HCT116 (cell line): ENCODE results near the gene UVRAG. TPM values are rescaled to one million over a fixed set of nuclear protein-coding genes. Genes with fewer than 3 reads are reported as not detected.

Experiments
- ATAC-seq: fragments of 200-7000 bp; cut with Tn5 transposase; 2 replicates; pipeline ENCODE4 v1.9.1; 2020; ENCODE audit warnings: mild to moderate bottlenecking, moderate library complexity
- BruUV-seq: library from RNA; stranded (reverse); fragments of 400-500 nt; replicated peaks from 2 replicates; lab custom pipeline; 2021; lab: Mats Ljungman, UMichigan
- CTCF ChIA-PET: fragments of 300-600 bp; sonication (Branson Sonifier 250); formaldehyde crosslinking; loops from one replicate; lab custom pipeline; 2021; ENCODE audit warnings: antibody characterized with exemption; lab: Charles Lee
- POLR2A ChIA-PET: fragments of 300-600, 350-600 bp; sonication (Branson Sonifier 250); formaldehyde crosslinking; loops from one replicate; lab custom pipeline; 2021; ENCODE audit warnings: antibody characterized with exemption; lab: Charles Lee
- RAD21 ChIA-PET, 2 experiments: fragments of 300-600 bp; sonication (Branson Sonifier 250); formaldehyde crosslinking; loops; one replicate each; lab custom pipeline; 2023; ENCODE audit warnings: low total read pairs in 2 of 2; ENCODE audit not compliant: uncharacterized antibody in 2 of 2, unreplicated experiment in 2 of 2, low non-redundant PET in 1 of 2; lab: Charles Lee
- DNase-seq: peaks from one replicate; pipeline ENCODE4 v3.0.0-alpha.2; 2010; ENCODE audit warnings: low read depth, low spot score
- H2AFZ ChIP-seq: fragments of 200-600 bp; shearing (Covaris generic), sonication (generic); 2 replicates; pipeline ENCODE4 v1.6.1; 2017; ENCODE audit warnings: low read depth, mixed run types, mixed read lengths, antibody characterized with exemption, low read length; ENCODE audit not compliant: poor library complexity, severe bottlenecking
- H3K27ac ChIP-seq: 2 replicates; pipeline ENCODE4 v1.5.1; 2012; ENCODE audit warnings: low read depth, low read length
- H3K27me3 ChIP-seq: fragments of 200-600 bp; sonication (generic); 2 replicates; pipeline ENCODE4 v1.6.1; 2016; ENCODE audit warnings: mixed run types, low read length, mixed read lengths; ENCODE audit not compliant: insufficient read depth
- H3K36me3 ChIP-seq, 2 experiments: fragments of 200-500 bp in 1 of 2; fragments of 200-600 bp in 1 of 2; sonication (Bioruptor generic) in 1 of 2; sonication (generic) in 1 of 2; 2 replicates each; pipeline versions ENCODE4 v1.5.1 to v1.6.1; 2014 to 2016; ENCODE audit warnings: low read length in 2 of 2, inconsistent platforms in 1 of 2, mixed read lengths in 1 of 2, mixed run types in 1 of 2; ENCODE audit not compliant: insufficient read depth in 2 of 2, control insufficient read depth in 1 of 2
- H3K4me1 ChIP-seq, 2 experiments: fragments of 200-600 bp in 1 of 2; sonication (generic) in 1 of 2; 2 replicates each; pipeline versions ENCODE4 v1.5.1 to v1.6.1; 2012 to 2017; ENCODE audit warnings: low read length in 2 of 2, inconsistent platforms in 1 of 2, mild to moderate bottlenecking in 1 of 2, mixed read lengths in 1 of 2, mixed run types in 1 of 2, moderate library complexity in 1 of 2; ENCODE audit not compliant: insufficient read depth in 2 of 2, control insufficient read depth in 1 of 2
- H3K4me2 ChIP-seq: fragments of 200-600 bp; sonication (generic); 2 replicates; pipeline ENCODE4 v1.6.1; 2017; ENCODE audit warnings: mixed run types, low read length, mixed read lengths
- H3K4me3 ChIP-seq, 2 experiments: fragments of 200-600 bp in 1 of 2; sonication (generic) in 1 of 2; replicated peaks in 1 of 2; 2 replicates each; pipeline ENCODE4 v1.5.1; 2011 to 2016; ENCODE audit warnings: low read length in 2 of 2, control low read depth in 1 of 2, low read depth in 1 of 2, mild to moderate bottlenecking in 1 of 2, mixed read lengths in 1 of 2, mixed run types in 1 of 2
- H3K79me2 ChIP-seq: fragments of 200-600 bp; sonication (generic); 2 replicates; pipeline ENCODE4 v1.6.1; 2017; ENCODE audit warnings: mild to moderate bottlenecking, mixed run types, low read length, moderate library complexity, mixed read lengths; ENCODE audit not compliant: insufficient read depth
- H3K9ac ChIP-seq: fragments of 200-600 bp; sonication (generic); 2 replicates; pipeline ENCODE4 v1.6.1; 2016; ENCODE audit warnings: low read length, mixed read lengths
- H3K9me2 ChIP-seq: fragments of 200-600 bp; sonication (generic), shearing (Covaris generic); 2 replicates; pipeline ENCODE4 v1.6.1; 2017; ENCODE audit warnings: mixed run types, mild to moderate bottlenecking, moderate library complexity; ENCODE audit not compliant: insufficient read depth
- H3K9me3 ChIP-seq, 2 experiments: fragments of 200-500 bp in 1 of 2; fragments of 200-600 bp in 1 of 2; sonication (Bioruptor generic) in 1 of 2; sonication (generic) in 1 of 2; 2 replicates each; pipeline ENCODE4 v1.6.1; 2014 to 2017; ENCODE audit warnings: low read length in 2 of 2, mixed read lengths in 2 of 2, inconsistent platforms in 1 of 2, low read depth in 1 of 2, mild to moderate bottlenecking in 1 of 2, mixed run types in 1 of 2, moderate library complexity in 1 of 2; ENCODE audit not compliant: control insufficient read depth in 1 of 2, insufficient read depth in 1 of 2
- H4K20me1 ChIP-seq: fragments of 200-600 bp; sonication (generic), shearing (Covaris generic); 2 replicates; pipeline ENCODE4 v1.6.1; 2017; ENCODE audit warnings: mixed run types, mild to moderate bottlenecking, moderate library complexity; ENCODE audit not compliant: insufficient read depth
- CBX3 ChIP-seq: IDR thresholded peaks from 2 replicates; pipeline ENCODE4 v1.6.1; 2012; ENCODE audit warnings: low read depth
- CEBPB ChIP-seq: IDR thresholded peaks from 2 replicates; pipeline ENCODE4 v1.6.1; 2012; ENCODE audit warnings: low read depth
- CTCF ChIP-seq, 3 experiments: fragments of 200-600 bp in 1 of 3; sonication (generic) in 1 of 3; IDR thresholded peaks in 2 of 3; conservative IDR thresholded peaks in 1 of 3; 2 replicates each; pipeline ENCODE4 v1.5.1; 2012 to 2017; ENCODE audit warnings: low read depth in 2 of 3, low read length in 2 of 3, antibody characterized with exemption in 1 of 3, borderline replicate concordance in 1 of 3, control low read depth in 1 of 3, mild to moderate bottlenecking in 1 of 3, mixed read lengths in 1 of 3, mixed run types in 1 of 3, moderate library complexity in 1 of 3; ENCODE audit not compliant: insufficient read depth in 1 of 3
- EGR1 ChIP-seq: IDR thresholded peaks from 2 replicates; pipeline ENCODE4 v1.6.1; 2012; ENCODE audit warnings: low read depth
- ELF1 ChIP-seq: IDR thresholded peaks from 2 replicates; pipeline ENCODE4 v1.6.1; 2012; ENCODE audit warnings: low read depth, borderline replicate concordance
- EZH2 ChIP-seq: fragments of 200-600 bp; sonication (generic); IDR thresholded peaks from 2 replicates; pipeline ENCODE4 v1.6.1; 2017; ENCODE audit warnings: antibody characterized with exemption, mixed run types
- FOSL1 ChIP-seq: IDR thresholded peaks from 2 replicates; pipeline ENCODE4 v1.6.1; 2012; ENCODE audit warnings: low read depth
- JUND ChIP-seq: IDR thresholded peaks from 2 replicates; pipeline ENCODE4 v1.6.1; 2012
- MAX ChIP-seq: IDR thresholded peaks from 2 replicates; pipeline ENCODE4 v1.6.1; 2012
- POLR2A ChIP-seq: IDR thresholded peaks from 2 replicates; pipeline ENCODE4 v1.7.0; 2011; ENCODE audit warnings: borderline replicate concordance; ENCODE audit not compliant: insufficient read depth, insufficient read length; ENCODE audit errors: extremely low read depth
- POLR2AphosphoS5 ChIP-seq: IDR thresholded peaks from 2 replicates; pipeline ENCODE4 v1.6.1; 2011; ENCODE audit warnings: mild to moderate bottlenecking, low read depth, low read length, moderate library complexity
- SP1 ChIP-seq: IDR thresholded peaks from 2 replicates; pipeline ENCODE4 v1.6.1; 2012; ENCODE audit warnings: low read depth
- SRF ChIP-seq: IDR thresholded peaks from 2 replicates; pipeline ENCODE4 v1.6.1; 2012; ENCODE audit warnings: low read depth
- TCF7L2 ChIP-seq: IDR thresholded peaks from 2 replicates; pipeline ENCODE4 v1.7.0; 2011; ENCODE audit warnings: borderline replicate concordance, inconsistent platforms; ENCODE audit not compliant: insufficient read depth, insufficient read length; ENCODE audit errors: extremely low read depth
- ZFX ChIP-seq: fragments of 450-650 bp; IDR thresholded peaks from 2 replicates; pipeline ENCODE4 v1.6.1; 2017
- intact Hi-C: fragments of 100-400 bp; cut with micrococcal nuclease; formaldehyde crosslinking; loops from 2 replicates; pipeline ENCODE4 v1.10.0; 2022
- total RNA-seq: library from RNA; stranded (reverse); gene quantifications from one replicate; pipeline ENCODE4 v1.2.1, GENCODE V29; 2021; ENCODE audit not compliant: unreplicated experiment

The UVRAG gene
- total RNA-seq, 1 experiment from 2014 or later, result 12.3 TPM

- no TSS peak for BruUV-seq
- no peak overlapping the region for H3K27ac ChIP-seq
- no peak for ATAC-seq
- no peaks in the 10 kb centered on the region for H3K27me3 ChIP-seq
- no peak for DNase-seq
- no peaks in the 10 kb centered on the region for H4K20me1 ChIP-seq
- no peaks in the 10 kb centered on the region for H3K9me3 ChIP-seq
- intact Hi-C loops, result no loop called here
- H2AFZ ChIP-seq, result no peak overlapping the region
- CTCF ChIA-PET, result interaction anchor here (1.1 to 1.3 kb wide), 3 partner anchors 12 to 20 kb away, joined by 4 to 6 read pairs (median 4); no protein-coding TSS in a partner anchor
- no peaks in the 10 kb centered on the region for H3K9me2 ChIP-seq
- no peak for TF ChIP-seq CBX3
- TF ChIP-seq CTCF (IDR thresholded peaks at IDR 0.05 in 2 of 3, conservative IDR thresholded peaks at IDR 0.05 in 1 of 3; ENCODE audit: borderline replicate concordance in 1 of 3, insufficient read depth in 1 of 3, low read depth in 2 of 3, low read length in 2 of 3), result 0 out of 6 replicates have a peak, but pooled peaks of 1 of the 3 experiments have one; percentile 1
- TF ChIP-seq, all 23 proteins: peak for 1
- Histone ChIP-seq H3K4me2 (no peak overlapping the region), H3K4me1 (no peaks in the 10 kb centered on the region), H3K79me2 (no peaks in the 10 kb centered on the region), H3K4me3 (no peak overlapping the region), H3K9ac (no peak overlapping the region), H3K36me3 (no peaks in the 10 kb centered on the region)
- POLR2A ChIA-PET, result no interaction called here
- RAD21 ChIA-PET, result interaction anchor here in 1 of 2 experiments (0.6 kb wide), 1 partner anchor 412 kb away, joined by 6 read pairs; no protein-coding TSS in a partner anchor
Measured at GRCh38 chr11:76131671-76132631, 316.9 kb downstream of the UVRAG start.

- no peak overlapping the region for H3K4me2 ChIP-seq
- ChIA-PET CTCF (no interaction called here), RAD21 (no interaction called here), POLR2A (interaction anchor here (0.6 kb wide), 1 partner anchor 416 kb away, joined by 4 read pairs; no protein-coding TSS in a partner anchor)
- no peaks in the 10 kb centered on the region for H4K20me1 ChIP-seq
- no peak overlapping the region for H3K9ac ChIP-seq
- intact Hi-C loops, result no loop called here
- no peak overlapping the region for H3K4me3 ChIP-seq
- BruUV-seq, result no TSS peak
- H3K79me2 ChIP-seq, result no peaks in the 10 kb centered on the region
- no peaks in the 10 kb centered on the region for H3K9me3 ChIP-seq
- H3K36me3 ChIP-seq, result no peaks in the 10 kb centered on the region
- H3K9me2 ChIP-seq, result no peaks in the 10 kb centered on the region
- no peak overlapping the region for H3K27ac ChIP-seq
- DNase-seq (no peak), ATAC-seq (no peak)
- no peak overlapping the region for H2AFZ ChIP-seq
- H3K27me3 ChIP-seq, result no peaks in the 10 kb centered on the region
- no peaks in the 10 kb centered on the region for H3K4me1 ChIP-seq
- TF ChIP-seq SRF (no peak), FOSL1 (no peak), CEBPB (no peak), MAX (no peak), EGR1 (no peak), TCF7L2 (no peak), SP1 (no peak), CTCF (IDR thresholded peaks at IDR 0.05 in 2 of 3, conservative IDR thresholded peaks at IDR 0.05 in 1 of 3; ENCODE audit: borderline replicate concordance in 1 of 3, insufficient read depth in 1 of 3, low read depth in 2 of 3, low read length in 2 of 3) (no peak), POLR2AphosphoS5 (no peak), POLR2A (no peak), JUND (no peak), ZFX (no peak), CBX3 (no peak), EZH2 (no peak), ELF1 (no peak)
Measured at GRCh38 chr11:76134239-76134638, 319.2 kb downstream of the UVRAG start.
